ENCODE data around the gene APOBEC3B.
A peak's percentile ranks its signal among the peaks of the same experiment; 100 is the strongest.
"Not testable (repeated sequence)": the region's sequence is repeated elsewhere in the genome, so short reads cannot be mapped to it uniquely, and the experiment has no call there.

The APOBEC3B gene

DNA sequence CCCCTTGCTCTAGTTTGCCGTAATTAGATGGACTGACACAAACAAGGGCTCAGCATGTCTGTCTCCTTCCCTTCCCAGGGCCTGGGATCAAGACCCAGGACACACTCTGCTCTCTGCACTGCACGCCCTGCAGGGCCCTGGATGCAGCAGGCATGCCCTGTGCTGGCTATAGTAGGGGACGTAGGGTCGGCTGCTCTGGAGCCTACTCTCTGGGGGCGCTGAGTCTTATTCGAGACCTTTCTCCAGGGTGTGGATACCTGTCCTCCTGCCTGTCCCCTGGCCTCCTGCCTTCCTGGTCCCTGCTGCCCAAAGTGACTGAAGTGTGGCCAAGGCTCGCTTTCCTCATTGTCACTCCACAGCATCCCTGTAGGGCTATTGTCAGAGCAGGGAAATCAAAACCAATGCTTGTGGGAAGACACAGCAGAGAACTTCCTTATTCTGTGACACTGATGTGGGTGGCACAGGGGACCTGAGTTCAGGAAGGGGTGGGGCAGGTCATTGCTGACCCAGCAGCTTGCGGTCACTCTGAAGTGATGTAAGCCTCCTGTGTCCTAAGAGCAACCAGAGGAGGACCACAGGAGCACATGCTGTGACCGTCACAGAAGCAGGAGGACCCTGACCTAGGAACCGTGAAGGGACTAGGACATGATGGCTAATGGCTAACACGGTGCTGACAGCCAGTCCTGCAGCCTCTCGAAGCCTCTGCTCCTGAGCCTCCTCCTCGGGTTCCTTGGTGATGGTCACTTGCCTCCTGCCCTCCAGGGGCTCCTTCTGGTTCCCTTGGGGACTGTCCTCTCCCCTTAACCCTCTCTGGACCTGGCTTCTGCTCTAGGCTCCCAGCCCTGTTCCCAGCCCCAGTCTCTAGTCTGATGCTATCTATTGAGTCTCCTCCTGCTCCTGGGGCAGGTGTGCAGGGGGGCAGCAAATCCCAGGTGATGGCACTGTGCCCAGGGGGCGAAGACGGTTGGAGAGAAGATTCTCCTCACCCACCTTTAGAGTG is 14.4 kb upstream of the APOBEC3B start:
- DNase-seq (ENCODE audit: low spot score): no peak

- no peak for DNase-seq (ENCODE audit: low spot score)
Observed at GRCh38 chr22:38968801-38969200, 13.3 kb upstream of the APOBEC3B start.

DNA sequence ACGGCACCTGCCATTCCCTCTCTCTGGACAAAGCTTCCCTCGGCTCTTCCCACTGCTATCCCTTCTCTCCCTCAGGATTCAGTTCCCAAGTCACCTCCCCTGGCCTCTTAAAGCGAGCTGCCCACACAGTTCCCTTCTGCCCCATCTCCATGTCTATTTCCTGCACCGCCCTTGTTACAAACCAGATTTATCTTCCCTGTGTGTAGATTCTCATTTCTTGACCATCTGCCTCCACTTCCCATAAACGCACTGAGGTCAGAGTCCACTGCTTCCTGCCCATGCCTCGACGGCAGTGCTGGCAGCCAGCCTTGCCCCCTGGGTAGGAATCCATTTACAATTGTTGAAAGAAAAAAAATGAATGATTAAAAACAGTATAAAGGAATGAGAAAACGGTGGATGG is 11.6 kb upstream of the APOBEC3B start:
- no peak for DNase-seq (ENCODE audit: low spot score)

GRCh38 chr22:38971202-38971601 is 10.9 kb upstream of the APOBEC3B start:
- no peak for DNase-seq (ENCODE audit: low spot score)

GRCh38 chr22:38971791-38972190 is 10.4 kb upstream of the APOBEC3B start:
- DNase-seq (ENCODE audit: low spot score): no peak

DNA sequence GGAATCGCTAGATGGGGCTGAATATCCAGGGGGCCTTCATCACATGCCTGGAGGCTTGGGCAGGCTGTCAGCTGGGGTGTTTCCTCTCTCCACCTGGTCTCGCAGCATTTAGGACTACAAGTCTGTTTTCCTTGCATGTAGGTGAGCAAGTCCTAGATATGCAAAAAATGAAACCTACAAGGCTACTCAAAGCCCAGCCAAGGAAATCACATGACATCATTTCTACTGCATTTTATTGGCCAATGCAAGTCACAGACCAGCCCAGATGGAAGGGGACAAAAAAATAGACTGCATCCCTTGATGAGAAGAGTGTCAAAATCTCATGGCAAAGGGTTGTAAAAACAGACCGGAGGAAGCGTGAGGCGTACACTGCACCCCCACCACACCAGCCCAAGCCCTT is 9.6 kb upstream of the APOBEC3B start:
- DNase-seq (ENCODE audit: low spot score): no peak

DNA sequence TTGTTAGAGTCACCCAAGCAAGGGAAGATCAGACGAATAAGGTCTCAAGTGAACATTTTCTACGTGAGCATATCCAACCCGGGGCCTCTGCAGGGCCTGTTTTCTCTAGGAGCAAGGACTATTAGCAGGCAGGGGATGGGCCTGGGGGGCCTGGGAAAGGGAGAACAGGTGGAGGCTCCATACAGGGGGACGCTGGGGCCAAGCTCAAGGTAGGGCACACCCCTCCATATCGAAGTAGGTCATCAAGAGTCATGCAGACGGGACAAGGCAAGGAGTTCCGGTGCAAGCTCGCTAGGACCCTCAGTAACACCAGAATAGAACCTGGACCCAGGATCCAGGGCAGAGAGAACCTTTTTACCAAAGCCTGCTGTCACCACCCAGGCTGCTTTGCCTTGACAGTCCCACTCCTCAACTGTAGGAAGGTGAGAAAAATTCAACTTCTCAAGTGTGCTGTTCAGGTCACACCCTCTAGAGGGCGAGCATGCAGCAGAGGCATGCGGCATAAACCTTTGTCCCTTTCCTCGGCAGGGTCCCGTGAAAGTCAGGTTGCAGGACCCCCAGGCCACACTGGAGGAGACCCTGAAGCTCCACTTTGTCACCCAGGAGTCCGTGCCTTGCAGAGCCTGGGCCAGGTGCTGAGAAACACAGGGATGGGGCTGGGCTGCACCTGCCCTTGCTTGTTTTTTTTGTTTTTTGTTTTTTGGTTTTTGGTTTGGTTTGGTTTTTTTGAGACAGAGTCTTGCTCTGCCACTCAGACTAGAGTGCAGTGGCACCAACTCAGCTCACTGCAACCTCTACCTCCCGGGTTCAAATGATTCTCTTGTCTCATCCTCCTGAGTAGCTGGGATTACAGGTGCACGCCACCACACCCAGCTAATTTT is 8.6 kb upstream of the APOBEC3B start:
- DNase-seq (ENCODE audit: low spot score): peak; percentile 34

DNA sequence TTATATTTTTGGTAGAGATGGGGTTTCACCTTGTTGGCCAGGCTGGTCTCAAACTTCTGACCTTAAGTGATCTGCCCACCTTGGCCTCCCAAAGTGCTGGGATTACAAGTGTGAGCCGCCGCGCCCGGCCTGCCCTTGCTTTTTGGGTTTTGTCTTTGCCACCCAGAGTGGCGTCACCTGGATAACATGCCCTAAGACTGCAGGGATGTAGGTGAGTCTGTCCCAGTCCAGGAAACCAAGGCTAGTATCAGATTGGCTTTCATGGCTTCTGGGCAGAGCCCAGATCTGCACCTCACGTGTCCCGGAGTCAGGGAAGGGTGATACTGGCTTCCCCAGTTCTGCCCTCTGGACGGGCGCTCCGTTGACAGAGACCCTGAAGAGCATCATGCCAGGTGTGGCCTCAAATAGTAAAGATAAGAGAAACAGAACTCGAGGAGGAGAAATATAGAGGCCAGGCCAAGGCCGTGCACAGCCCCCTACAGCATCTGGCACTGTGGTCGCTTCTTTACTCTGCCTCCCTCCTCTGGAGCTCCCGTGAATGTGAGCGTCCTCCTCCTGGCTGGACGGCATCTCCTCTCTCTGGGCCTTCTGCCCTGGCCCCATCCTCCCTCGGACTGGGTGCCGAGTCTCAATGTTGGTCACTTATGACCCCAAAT is 7.8 kb upstream of the APOBEC3B start:
- DNase-seq (ENCODE audit: low spot score): no peak

- no peak for DNase-seq (ENCODE audit: low spot score)
Observed at GRCh38 chr22:38974826-38975175, 7.3 kb upstream of the APOBEC3B start.

GRCh38 chr22:38977289-38977688 is 4.9 kb upstream of the APOBEC3B start:
- not testable (repeated sequence) for DNase-seq (ENCODE audit: low spot score)

GRCh38 chr22:38980587-38980986 is 1.6 kb upstream of the APOBEC3B start:
- DNase-seq (ENCODE audit: low spot score): not testable (repeated sequence)

GRCh38 chr22:38981005-38981991 is 849 bp upstream of the APOBEC3B start:
- peak; percentile 82 for DNase-seq (ENCODE audit: low spot score)

- peak; percentile 15 for DNase-seq (ENCODE audit: low spot score)
Observed at GRCh38 chr22:38984224-38984623, 2.1 kb downstream of the APOBEC3B start.

DNA sequence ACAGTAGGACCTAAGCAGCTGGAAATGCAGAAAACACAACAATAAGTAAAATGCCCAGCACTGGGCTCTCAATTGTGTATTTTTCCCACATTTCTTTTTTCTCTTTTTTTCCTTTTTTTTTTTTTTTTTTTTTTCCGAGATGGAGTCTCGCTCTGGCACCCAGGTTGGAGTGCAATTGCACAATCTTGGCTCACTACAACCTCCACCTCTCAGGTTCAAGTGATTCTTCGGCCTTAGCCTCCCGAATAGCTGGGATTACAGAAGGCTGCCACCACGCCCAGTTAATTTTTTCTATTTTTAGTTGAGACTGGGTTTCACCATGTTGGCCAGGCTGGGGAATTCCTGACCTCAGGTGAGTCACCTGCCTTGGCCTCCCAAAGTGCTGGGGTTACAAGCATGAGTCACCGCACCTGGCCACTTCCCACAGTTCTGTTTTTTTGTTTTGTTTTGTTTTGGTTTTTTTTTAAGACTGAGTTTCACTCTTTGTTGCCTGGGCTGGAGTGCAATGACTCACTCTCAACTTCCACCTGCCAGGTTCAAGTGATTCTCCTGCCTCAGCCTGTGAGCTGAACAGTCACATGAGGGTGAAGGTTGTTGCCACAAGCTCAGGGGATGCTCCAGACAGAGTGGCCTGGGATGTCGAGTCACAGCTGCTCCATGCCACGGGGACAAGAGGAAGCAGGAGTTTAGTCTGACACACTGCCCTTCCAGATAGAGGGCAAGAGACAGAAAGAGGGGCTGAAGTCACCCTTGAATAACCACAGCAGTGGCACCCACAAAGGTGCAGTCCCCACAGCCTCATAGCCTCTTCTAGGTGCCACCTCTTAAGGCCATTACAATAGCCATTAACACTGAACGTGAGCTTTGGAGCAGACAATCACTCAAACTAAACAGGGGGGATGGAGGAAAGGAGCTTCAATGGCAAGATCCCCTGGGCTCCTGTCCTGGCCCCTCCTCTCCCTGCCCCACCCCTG is 2.9 kb downstream of the APOBEC3B start:
- peak; percentile 99 for DNase-seq (ENCODE audit: low spot score)

GRCh38 chr22:38986629-38987028 is 4.5 kb downstream of the APOBEC3B start:
- no peak for DNase-seq (ENCODE audit: low spot score)

- DNase-seq (ENCODE audit: low spot score): no peak
Observed at GRCh38 chr22:38987171-38987895, 5.2 kb downstream of the APOBEC3B start.

DNA sequence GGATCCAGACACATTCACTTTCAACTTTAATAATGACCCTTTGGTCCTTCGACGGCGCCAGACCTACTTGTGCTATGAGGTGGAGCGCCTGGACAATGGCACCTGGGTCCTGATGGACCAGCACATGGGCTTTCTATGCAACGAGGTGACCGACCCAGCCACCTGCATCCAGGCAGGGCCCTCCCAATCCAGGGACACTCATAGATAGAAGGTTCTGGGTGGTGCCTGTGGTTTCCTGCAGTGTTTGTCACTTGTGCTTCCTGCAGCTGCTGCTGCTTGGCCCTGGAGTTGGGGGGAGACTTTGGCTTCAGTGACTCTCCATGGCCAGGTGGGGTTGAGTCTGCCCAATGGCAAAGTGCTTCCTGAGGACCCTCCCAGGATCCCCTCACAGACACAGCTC is 7.3 kb downstream of the APOBEC3B start:
- no peak for DNase-seq (ENCODE audit: low spot score)

DNA sequence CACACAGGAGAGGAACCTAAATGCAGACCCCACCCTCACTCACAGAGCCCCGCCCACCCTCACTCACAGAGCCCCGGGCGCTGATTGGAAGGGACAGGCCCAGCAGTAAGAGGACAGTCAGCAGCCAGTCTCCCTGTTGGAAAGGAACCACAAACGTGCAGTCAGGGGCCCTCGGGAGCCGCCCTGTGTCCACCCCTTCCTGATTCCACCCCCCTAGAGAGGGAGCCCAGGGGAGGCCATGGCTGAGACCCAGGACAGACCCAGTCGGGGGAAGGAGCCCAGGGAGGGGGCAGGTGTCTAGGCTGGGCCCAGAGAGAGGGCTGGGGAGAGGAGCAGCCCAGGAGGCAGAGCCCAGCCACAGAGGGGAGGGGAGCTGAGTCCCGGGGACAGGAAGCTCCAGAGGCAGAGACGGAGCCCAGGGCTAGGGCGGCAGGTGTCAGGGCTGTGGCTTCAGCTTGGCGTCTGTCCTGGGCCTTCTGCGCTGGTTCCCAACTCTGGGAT is 10.8 kb downstream of the APOBEC3B start:
- not testable (repeated sequence) for DNase-seq (ENCODE audit: low spot score)

DNA sequence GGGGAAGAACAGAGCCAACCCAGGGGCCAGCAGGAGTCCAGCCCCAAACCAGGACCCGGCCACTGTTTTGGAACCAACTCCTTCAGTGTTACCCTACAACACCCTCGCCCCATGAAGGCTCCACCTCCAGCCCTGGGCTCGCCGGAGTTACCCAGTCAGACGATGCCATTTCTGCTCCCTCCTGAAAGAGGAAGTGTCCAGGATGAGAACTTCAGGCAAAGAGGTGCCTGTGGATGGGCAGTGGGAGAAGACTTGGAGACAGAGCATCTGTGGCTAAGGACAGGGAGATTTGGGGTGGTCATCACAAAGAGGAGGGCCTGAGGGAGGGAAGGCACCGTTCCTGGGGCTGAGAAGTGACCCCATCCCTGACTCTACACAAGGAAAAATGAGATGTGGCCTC is 14.0 kb downstream of the APOBEC3B start:
- DNase-seq (ENCODE audit: low spot score): no peak

Data from kidney tubule cell (primary cell).